Panc1 (cell line): Measurements from ENCODE around the gene RHOT2.

Experiments
- CTCF ChIP-seq: fragments of 450-650 bp; IDR thresholded peaks from 2 replicates; pipeline ENCODE4 v1.5.1; 2017; ENCODE audit warnings: mild to moderate bottlenecking
- POLR2AphosphoS5 ChIP-seq: IDR thresholded peaks from 2 replicates; pipeline ENCODE4 v1.6.1; 2012; ENCODE audit warnings: mild to moderate bottlenecking, low read depth, low read length, moderate library complexity
- TCF7L2 ChIP-seq: IDR thresholded peaks from 2 replicates; pipeline ENCODE4 v1.6.1; 2011; ENCODE audit warnings: mild to moderate bottlenecking, low read depth, low read length, inconsistent platforms

DNA sequence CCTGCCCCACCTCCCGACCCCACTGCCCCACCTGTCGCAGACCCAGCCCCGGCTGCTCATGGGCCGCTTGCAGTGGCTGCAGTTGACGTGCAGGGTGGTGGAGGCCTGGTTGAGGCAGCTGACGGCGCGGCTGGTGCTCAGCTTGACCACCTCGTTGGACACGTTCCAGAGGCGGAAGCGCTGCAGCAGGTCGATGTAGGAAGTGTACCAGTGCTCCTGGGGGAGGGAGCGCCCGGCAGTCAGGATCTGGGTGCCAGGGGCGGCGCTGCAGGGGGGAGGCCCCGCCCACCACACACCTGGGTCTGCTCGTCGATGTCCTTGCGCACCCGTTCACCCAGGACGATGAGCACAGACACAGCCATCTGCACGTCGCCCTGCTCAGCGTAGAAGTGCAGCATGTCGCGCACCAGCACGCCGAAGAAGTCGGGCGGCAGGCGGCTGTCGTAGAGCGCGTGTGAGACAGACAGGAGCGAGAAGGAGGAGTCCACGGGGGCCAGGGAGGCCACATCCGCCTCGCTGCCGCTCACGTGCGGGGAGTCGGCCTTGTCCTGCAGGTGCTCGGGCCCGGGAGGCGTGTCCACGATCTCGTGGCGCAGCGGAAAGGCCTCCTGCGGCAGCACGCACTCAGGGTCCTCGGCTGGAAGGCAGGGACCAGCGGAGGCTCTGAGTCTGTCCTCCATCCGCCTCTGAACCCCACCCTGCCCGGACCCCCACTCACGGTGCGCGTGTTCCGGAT is 17.2 kb downstream of the RHOT2 start:
- TF ChIP-seq CTCF (no peak), TCF7L2 (no peak), POLR2AphosphoS5 (no peak)
